HG03139 (cell line): ENCODE data around the gene ATP2B2.

ENCODE experiments used
- ATAC-seq: cut with Tn5 transposase; IDR thresholded peaks from one replicate; pipeline ENCODE4 v1.9.1; 2021; ENCODE audit not compliant: unreplicated experiment

Gene ATP2B2

DNA sequence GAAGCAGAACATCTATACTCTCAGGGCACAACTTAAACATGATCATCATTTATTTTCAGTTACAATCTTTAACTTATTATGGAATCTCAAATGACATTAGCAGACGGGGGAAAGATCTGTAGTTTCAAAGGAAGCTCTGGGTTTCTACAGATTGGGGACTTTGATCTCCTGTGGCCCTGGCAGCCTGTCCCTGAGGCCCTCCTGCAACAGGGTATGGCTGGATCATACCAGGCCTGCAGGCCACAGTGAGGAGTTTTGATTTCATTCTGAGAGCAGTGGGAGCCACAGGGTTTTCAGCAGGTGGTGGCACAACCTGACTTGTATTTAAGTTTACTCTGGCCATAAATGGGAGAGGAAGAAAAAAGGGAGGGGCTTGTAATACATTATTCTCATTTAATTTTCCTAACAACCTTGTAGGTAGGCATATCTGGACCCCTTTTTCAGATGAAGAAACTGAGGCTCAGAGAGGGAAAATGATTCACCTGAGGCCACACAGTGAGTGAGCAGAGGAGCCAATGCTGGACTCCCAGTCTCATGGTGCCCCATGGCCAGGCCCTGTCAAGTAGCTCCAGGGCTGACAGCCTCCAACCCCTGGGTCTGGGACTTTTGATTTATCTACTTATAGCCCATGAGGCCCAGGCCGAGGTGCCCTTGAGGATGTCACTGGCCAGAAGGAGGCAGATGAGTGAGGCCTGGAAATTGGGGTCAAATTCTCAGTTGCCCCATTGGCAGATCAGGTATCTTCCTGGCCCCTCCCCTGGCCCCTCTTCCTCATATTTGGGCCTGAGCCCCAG lies 71.0 kb downstream of the ATP2B2 start:
- no peak for ATAC-seq

DNA sequence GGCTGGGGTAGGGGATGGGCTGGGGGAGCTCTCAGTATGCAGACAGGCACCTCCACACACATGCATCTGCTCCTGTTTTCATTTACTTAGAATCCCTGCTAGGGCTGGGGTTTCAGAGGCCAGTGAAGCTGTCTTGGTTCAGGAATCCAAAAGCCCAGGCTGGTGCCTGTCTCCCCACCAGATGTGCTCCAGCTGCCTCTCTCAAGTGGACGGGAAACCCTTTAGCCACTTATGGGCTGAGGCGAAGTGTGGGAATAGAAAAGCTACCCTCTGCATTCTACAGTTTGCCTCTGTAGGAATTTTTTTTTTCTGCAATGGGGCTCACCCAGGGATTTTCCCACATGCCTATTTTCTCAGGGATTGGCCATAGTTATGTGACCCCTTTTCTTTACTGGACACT lies 72.5 kb downstream of the ATP2B2 start:
- no peak for ATAC-seq

DNA sequence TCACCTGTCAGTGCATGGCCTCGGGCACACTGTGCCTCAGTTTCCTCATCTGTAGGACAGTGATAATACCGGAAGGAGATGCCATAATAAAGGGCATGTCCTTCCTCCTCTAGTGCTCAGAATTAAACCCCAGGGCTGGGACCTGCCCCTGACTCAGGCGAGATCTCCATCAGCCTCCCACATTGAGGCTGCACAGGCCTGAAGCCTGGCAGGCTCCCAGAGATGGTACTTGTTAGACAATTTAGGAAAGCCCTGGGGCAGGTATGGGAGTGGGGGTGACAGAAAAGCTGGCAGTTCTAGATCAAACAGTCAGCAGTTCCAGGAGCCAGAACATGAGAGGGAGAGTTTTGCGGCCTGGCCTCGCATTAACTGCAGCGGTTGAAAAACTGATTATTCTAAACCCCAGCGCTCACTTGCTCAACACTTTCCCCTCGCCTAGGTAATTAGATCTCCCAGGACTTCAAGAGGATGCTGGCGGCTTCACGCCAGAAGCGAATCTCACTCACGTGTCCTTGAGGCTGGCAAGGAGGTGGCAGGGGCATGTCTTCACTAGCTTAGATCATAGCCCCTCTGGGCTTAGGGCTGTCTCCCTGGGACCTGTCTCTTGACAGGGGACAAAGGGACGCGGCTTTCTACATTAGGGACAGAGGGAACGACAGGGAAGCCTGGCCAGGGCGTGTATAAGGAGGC lies 73.1 kb downstream of the ATP2B2 start:
- ATAC-seq = no peak

DNA sequence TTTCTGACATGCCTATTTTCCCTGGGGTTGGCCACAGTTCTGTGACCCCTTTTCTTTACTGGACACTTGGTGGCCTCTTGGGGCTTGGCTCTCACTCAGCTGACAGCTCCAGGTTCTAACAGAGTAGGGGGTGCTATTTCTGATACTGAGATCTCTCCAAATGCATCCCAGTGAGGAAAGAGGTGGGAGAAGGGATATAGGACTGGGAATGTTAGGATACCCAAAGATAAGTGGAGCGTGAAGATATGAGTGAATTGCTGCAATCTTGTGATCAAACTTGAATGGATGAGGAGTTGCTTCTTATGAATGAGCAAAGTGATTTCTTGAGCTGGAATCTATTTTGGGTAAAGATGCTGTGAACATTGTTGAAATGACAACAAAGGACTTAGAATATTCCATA lies 74.6 kb downstream of the ATP2B2 start:
- ATAC-seq = no peak

DNA sequence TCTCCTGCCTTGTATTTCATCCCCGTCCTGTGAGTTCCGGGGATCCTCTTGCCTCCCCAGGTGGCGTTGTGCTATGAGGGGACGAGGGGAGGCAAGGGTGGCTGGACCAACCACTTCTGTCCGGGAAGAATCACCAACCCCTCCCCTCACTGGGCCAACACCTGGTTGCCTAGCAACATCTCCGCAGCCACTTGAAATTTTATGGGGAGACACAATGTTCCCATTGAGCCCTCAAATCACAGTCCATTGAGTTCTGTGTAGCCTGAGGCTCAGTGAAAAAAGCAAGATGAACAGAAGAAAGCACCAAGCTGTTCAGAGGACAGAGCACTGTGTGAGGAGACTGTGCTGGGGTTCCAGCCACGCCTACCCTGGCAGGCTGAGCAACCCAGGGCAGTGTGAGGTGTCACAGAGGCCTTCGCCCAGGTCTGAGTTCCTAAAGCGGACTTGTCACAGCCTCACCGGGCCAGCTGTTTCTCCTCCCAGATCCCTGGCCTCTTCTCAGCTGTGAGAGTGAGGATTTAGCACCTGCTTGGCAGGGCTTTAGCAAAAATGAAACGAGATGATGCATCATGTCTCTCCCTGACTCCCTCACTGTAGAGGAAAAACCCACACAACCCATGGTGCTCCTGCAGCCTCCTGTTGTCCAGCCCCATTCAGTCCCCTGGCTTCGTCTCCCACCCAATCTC lies 76.8 kb downstream of the ATP2B2 start:
- no peak for ATAC-seq

DNA sequence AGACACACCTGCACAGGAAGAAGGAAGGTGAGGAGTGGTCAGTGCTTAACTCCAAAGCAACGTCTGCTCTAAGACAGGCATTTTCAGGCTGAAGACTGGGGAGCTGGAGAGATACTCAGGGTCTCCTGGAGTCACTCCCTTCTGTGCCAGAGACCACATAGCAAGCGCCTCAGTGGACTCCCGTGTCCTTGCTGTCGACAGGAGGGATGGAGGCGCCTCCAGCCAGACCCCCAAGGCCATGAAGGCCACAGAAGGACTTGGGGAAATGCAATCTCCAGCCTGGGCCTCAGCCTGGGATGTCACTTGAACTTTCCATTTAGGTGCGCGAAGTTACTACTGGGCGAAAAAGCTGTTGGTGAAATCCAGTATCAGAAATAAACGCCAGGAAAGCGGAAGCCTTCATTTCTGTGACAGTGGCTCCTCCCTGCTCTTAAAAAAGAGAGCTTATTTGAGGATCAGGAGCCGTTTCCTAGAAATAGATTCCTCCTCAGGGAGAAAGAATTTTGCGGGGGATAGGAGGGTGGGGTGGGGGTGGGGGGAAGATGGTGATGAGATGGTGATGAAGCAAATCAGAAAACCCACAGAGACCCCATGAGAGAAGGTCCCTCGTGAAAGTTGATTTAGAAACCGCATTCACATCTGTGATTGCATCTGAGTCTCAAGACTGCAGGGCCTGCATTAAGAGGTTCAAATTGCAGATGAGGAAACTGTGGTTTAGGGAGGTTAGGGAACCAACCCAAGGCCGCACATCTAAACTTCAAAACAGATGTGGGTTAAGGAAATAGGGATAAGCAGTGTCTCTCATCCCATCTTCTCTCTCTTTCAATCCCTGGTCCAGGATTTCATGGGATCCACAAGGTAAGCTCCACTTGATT lies 78.8 kb downstream of the ATP2B2 start:
- no peak for ATAC-seq

DNA sequence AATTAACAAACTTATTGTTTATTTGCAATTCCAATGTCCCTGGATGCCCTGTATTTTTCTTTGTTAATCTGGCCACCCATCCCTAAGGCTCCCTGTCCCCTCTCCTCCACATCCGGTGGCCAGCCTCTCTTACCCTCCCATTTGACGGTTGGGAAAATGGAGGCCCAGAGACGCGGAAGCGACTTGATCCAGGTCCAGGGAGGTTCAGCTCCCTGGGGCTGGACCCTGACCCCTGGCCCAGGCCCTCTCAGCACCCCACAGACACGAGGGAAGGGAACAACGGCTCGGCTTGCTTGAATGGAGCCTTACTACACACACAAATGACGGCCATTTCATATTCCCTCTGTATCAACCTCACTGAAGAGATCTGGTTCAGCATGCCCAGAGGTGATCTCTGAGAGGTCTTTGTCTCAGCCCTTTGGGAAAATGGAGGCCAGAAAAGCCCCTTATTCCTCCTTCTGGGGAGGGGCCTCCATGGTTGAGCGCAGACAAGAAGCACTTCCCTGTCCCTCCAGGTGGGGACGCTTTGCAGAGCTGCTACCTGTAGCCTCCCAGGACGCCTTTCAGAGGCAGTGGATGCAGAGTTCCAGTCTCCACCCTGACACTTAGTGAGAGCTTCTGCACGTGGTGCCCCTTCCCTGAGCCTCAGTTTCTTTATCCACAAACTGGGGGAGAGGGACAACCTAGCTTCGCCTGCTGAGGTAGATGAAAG lies 82.1 kb downstream of the ATP2B2 start:
- ATAC-seq = no peak

DNA sequence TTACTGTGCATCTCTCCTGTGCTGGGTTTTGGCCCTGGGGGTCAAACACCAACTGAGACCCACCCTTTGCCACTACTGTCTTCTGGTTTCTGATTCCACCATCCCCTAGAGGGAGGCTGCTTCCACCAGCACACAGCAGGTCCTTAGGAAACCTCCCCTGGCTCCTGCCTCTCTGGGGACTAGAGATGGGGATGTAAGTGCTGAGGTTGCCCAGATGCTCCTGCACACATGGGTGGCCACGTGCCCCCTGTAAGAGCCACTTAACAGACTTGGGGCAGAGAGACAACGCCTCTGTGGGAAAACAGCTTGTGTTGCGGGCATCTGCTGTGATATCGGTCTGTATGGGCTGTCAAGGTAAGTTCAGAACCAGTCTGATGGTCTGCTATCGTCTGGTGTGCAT lies 83.4 kb downstream of the ATP2B2 start:
- no peak for ATAC-seq

DNA sequence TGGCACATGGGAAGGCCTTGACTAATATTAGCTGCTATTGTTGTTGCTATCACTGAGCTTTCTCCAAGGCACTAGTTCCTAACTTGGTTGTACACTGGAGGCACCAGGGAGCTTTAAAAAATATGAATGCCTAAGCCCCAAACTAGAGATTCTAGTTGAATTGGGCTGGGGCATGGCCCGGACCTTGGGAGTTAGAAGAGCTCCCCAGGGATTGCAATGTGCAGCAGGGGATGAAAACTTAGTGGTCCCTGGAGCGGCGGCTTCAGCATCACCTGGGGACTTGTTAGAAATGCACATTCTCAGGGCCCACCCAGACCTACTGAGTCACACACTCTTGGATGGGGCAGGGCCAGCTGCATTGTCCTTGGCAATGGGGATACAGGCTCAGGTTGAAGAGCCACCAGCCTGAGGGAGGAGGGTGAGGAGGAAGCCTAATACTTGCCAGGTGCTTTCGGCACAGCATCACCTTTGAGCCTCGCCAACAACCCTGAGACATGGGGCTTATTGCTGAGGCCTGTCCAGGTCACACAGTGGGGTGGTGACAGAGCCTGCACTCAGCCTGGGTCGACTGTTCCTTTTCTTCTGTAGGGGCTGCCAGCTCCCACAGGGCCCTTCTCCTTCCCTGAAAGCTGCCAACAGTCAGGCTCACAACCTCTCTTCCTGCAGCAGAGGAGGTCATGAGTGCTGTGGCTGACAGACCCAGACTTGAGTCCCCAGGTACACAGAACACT lies 84.5 kb downstream of the ATP2B2 start:
- ATAC-seq = no peak

DNA sequence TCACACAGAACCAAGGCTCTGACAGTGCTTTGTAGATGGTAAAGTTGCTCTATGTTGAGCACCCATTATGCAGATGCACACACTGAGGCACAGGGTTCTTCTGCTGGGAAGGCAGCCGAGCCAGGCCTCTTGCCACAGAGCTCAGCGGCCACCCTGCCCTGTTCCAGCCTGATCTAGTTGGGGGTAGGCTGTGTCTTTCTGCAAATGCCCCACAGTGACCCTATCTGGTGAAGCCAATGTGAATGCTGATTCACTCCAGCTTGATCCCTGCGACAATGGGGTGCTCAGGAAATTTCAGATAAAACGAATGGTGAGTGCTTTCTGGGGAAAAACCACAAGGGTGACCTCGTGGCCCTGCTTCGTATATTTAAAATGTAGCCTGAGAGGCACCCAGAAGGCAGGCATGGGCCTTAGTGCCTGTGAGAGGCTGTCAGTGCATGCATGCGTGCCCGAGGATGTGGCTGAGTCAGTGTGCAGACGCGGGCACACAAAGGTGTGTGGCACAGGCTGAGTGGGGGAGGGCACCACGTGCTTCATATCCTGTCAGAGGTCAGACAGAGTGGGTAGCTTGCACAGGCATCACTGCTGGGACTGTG lies 85.7 kb downstream of the ATP2B2 start:
- ATAC-seq = no peak

DNA sequence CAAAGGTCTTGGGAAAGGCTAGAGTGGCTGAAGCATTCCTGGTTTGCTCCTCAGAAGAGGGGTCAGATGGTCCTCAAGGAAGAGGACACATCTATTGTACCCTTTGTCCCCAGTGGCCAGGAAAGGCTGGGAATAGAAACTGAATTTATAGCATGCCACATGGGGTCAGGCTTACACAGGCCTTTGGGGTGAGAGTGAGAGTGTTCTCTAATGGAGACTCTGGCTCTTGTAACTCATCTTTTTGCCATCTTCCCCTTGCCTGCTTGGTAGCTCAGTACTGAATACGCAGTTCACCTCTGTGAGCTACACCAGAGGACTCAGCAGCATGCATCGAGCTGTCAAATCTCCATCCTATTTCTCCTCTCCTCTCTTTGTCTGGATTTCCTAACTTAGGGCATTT lies 87.5 kb downstream of the ATP2B2 start:
- ATAC-seq = no peak

DNA sequence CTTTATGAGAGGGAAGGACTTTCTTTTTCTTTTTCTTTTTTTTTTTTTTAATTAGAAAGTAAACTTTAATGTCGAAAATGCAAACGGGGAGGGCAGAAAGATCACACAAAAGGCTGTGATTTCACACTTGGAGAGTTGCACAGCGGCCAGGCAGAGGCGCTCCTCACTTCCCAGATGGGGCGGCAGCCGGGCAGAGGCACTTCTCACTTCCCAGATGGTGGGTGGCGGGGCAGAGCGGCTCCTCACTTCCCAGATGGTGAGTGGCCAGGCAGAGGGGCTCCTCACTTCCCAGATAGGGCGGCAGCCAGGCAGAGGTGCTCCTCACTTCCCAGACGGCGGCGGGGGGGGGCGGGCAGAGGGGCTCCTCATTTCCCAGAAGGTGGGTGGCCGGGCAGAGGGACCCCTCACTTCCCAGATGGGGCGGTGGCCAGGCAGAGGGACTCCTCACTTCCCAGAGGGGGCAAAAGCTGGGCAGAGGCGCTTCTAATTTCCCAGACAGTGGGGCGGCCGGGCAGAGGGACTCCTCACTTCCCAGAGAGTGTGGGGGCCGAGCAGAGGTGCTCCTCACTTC lies 88.6 kb downstream of the ATP2B2 start:
- no peak for ATAC-seq

DNA sequence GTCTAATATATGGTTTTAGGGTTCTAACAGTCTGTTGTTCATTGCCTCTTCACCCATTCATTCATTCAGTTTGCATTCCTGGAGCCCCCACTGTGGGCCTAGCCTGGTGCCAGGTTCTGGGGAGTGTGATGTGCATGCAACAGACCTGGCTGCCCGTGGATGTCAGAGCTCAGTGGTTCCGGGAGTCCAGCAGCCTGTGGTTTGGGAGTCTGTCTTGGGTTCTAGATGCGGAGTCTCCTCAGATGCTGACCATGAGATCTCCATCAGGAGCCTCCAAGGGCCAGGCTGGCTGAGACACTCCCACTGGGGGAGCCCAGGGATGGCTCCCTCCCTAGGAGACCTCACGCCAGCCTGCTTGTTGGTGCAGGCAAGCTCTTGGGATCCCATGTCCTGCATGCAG lies 92.3 kb downstream of the ATP2B2 start:
- no peak for ATAC-seq

DNA sequence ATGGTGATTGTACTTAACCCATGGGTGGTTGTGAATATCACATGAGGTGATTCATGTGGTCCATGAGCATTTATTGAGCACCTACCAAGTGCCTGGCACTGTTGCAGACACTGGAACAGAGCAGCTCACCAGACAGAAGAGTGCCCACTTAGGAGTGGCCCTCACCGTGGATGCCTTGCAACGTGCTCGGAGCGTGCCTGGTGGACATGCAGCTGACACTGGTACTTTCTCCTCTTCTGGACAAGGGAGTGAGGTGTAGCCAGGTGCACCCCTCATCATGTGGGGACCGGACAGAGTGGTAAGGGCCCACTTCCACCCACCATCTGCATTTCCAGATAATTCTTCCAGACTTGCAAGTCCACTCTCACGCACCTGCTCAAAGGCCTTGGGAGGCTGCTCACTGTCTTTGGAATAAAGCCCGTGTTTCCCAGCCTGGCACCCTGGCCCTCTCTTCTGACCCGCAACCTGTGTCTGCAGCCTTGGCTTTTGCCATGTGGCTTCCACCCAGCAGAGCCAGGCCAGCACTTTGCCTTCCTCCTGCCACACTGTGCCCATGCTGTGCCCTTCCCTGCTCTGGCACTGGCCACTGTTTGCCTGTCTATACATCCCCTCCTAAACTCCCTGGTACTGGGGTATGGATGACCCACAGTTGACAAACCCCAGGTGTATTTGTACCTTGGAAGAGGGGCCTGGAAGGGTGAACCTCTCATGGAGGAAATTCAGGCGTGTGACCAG lies 93.6 kb downstream of the ATP2B2 start:
- no peak for ATAC-seq

DNA sequence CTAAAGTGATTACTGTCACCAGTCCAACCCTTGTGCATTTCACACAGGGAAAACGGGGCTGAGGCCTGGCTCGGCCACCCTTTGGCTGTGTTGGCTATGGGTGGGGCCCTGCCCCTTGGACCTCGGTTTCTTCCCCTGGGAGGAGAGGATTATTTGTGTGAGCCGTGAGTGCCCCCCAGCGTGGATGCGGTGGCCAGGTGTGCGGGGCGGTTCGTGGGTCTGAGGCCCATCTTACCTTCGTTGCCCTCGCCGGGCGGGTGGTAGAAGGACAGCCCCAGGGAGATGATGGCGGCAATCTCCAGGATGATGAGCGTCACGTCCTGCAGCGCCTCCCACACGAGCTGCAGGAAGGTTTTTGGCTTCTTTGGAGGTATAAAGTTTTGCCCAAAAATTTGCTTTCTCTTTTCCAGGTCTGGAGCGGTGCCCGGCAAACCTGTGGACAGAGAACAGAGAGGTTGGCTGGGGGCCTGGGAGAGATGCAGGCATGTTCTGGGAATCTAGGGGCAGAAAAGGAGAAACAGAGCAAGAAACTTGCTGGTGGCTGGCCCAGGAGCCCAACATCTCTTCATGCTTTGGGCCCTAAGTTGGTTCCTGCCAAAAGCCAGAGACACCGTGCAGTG lies 94.9 kb downstream of the ATP2B2 start:
- no peak for ATAC-seq

DNA sequence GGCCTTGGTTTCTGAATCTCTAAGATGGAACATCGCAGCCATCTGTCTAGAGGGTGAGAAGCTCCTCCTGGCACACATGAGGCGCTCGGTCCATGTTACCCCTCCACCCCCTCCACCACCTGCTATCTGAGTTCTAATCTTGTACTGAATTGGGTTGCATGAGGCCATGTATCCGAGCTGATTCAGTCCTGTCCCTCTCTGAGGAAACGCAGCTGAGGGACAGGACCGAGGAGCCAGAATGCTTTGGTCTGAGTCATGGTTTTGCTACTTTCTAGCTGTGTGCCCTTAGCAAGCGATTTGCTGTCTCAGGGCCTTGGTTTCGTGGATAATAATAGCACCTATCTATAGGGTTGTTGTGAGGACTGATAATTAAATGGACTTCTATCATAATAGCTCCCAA lies 96.7 kb downstream of the ATP2B2 start:
- ATAC-seq = no peak

DNA sequence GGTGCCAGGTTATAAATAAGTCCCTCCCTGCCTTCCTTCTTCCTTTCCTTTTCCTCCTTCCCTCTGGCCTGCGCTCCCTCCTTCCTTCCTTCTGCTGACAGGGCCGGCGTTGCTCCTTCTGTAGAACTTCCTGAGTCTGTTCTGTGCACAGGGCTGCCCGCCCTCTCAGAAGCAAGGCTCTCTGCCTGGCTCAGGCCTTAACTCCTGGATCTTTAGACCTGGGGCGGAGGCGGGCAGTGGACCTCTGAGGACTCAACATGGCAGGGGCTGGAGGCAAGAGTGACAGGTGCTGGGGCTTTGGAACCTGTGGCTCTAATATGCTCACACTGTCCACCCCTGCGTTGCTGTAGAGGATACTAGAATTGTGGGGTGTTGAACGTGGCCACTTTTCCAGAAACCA lies 98.0 kb downstream of the ATP2B2 start:
- no peak for ATAC-seq

DNA sequence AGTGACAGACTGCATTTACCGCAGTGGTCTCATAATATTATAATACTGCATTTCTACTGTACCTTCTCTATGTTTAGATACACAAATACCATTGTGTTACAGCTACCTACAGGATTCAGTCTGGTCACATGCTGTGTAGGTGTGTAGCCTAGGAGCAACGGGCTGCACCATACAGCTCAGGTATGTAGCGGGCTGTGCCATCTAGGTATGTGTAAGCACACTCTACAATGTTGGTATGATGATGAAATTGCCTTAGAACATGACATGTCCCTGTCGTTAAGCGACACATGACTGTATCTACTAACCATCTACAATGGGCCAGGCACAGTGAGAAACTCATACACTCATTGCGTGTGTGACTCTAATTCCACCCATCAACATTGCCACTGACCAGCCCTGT lies 99.0 kb downstream of the ATP2B2 start:
- ATAC-seq = no peak
